ENCODE results near the gene RARB.

DNA sequence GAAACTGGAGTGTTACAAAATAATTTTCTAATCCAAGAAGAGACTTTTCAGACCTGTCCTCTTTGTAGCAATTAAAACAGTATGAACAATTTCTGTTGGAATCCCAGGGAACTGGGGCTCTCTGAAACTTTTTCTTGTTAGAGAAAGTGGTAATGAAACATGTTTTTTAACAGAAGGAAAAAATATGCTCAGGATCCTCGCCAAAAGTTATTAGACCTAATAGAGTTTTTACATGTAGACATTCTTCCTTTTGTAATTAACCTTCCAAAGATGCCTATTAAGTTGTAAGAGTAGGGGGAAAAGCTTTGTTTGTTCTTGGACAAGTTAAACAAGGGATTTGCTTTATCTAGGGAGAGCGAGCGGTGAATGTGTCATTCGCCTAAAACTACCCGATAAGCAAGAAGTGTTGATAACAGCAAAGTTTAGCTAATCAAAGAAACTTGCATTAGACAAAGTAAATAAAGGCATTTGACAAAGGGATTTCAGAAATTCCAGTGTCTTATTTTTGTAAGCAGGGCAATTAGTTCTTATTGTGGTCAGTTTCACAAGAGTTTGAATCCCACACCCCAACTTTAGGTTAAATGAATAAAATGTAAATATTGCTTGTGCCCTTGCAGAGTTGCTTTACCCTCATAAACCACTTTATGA is 2.3 kb downstream of the RARB start:
- TF ChIP-seq CTCF (IDR thresholded peaks at IDR 0.05) (no peak), POLR2AphosphoS5 (IDR thresholded peaks at IDR 0.05) (no peak)
